Amygdala (tissue), 56 donors: Measurements from ENCODE around the gene NDUFAF2.
"Not testable (repeated sequence)": the region's sequence is repeated elsewhere in the genome, so short reads cannot be mapped to it uniquely, and the experiment has no call there.

Experiments used
- DNase-seq, 56 donors: peaks; one replicate each; lab custom pipeline; 2025; lab: John Stamatoyannopoulos, UW

NDUFAF2 gene

GRCh38 chr5:60992871-60993270 is 47.9 kb downstream of the NDUFAF2 start:
- DNase-seq, result no peak

- DNase-seq, result no peak
Observed at GRCh38 chr5:60993425-60993824, 48.4 kb downstream of the NDUFAF2 start.

- DNase-seq, result no peak
Observed at GRCh38 chr5:60993875-60994571, 49.0 kb downstream of the NDUFAF2 start.

- no peak for DNase-seq
Observed at GRCh38 chr5:60996368-60996767, 51.4 kb downstream of the NDUFAF2 start.

- no peak for DNase-seq
Observed at GRCh38 chr5:60997721-60998120, 52.7 kb downstream of the NDUFAF2 start.

- no peak for DNase-seq
Observed at GRCh38 chr5:61000887-61001286, 55.9 kb downstream of the NDUFAF2 start.

GRCh38 chr5:61001647-61002046 is 56.6 kb downstream of the NDUFAF2 start:
- DNase-seq, result no peak

- DNase-seq, result no peak
Observed at GRCh38 chr5:61002611-61003355, 57.8 kb downstream of the NDUFAF2 start.

- no peak for DNase-seq
Observed at GRCh38 chr5:61004448-61004847, 59.4 kb downstream of the NDUFAF2 start.

GRCh38 chr5:61009907-61010306 is 64.9 kb downstream of the NDUFAF2 start:
- DNase-seq, result no peak

- DNase-seq, result no peak
Observed at GRCh38 chr5:61010467-61011454, 65.8 kb downstream of the NDUFAF2 start.

GRCh38 chr5:61018062-61018461 is 73.1 kb downstream of the NDUFAF2 start:
- DNase-seq, result no peak

GRCh38 chr5:61019642-61020041 is 74.6 kb downstream of the NDUFAF2 start:
- no peak for DNase-seq

- DNase-seq, result no peak
Observed at GRCh38 chr5:61020415-61020814, 75.4 kb downstream of the NDUFAF2 start.

GRCh38 chr5:61023131-61023530 is 78.1 kb downstream of the NDUFAF2 start:
- DNase-seq, result no peak

GRCh38 chr5:61026004-61026403 is 81.0 kb downstream of the NDUFAF2 start:
- DNase-seq, result no peak

- no peak for DNase-seq
Observed at GRCh38 chr5:61028382-61028781, 83.4 kb downstream of the NDUFAF2 start.

- DNase-seq, result no peak
Observed at GRCh38 chr5:61029456-61030162, 84.6 kb downstream of the NDUFAF2 start.

- no peak for DNase-seq
Observed at GRCh38 chr5:61030163-61030482, 85.1 kb downstream of the NDUFAF2 start.

GRCh38 chr5:61031301-61031700 is 86.3 kb downstream of the NDUFAF2 start:
- DNase-seq, result not testable (repeated sequence)
